IMR-90 (cell line): ENCODE results near the gene NCLN.

ENCODE experiments used
- MAFK ChIP-seq: IDR thresholded peaks from 2 replicates; pipeline ENCODE4 v1.6.1; 2012; ENCODE audit warnings: low read depth, low read length, improper control_type of control experiment
- POLR2A ChIP-seq: IDR thresholded peaks from 2 replicates; pipeline ENCODE4 v1.6.1; 2012; ENCODE audit warnings: mild to moderate bottlenecking, low read depth, low read length
- SMC3 ChIP-seq: fragments of 150-350 bp; IDR thresholded peaks from 2 replicates; pipeline ENCODE4 v1.6.1; 2016; ENCODE audit warnings: low read depth, mild to moderate bottlenecking, antibody characterized with exemption, low read length, moderate library complexity
- TF ChIP-seq, protein P1 (sequence below): conservative IDR thresholded peaks from 2 replicates; pipeline ENCODE4 v1.5.1; 2012; ENCODE audit warnings: mild to moderate bottlenecking, low read depth, low read length, improper control_type of control experiment

DNA sequence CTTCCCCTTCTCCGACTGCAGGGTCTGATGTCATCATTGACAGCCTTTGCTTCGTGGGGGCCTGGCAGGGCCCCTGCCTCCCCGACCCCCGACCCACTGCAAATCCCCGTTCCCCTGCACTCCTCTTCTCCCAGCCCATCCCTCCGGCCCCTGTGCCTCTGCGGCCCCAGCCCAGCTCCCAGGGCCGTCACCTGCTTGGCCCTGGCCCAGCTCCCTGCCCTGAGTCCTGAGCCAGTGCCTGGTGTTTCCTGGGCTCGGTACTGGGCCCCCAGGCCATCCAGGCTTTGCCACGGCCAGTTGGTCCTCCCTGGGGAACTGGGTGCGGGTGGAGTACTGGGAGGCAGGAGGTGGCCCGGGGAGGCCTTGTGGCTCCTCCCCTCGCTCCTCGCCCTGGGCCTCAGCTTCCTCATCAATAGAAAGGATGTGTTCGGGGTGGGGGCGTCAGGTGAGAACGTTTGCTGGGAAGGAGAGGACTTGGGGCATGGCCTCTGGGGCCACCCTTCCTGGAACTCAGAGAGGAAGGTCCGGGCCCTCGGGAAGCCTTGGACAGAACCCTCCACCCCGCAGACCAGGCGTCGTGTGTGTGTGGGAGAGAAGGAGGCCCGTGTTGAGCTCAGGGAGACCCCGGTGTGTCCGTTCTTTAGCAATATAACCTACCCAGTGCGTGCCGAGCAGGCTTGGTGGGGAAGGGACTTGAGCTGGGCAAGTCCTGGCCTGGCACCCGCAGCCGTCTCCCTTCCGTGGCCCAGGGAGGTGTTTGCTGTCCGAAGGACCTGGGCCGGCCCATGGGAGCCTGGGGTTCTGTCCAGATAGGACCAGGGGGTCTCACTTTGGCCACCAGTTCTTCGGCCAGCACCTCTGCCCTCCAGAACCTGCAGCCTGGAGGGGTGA, 22.8 kb downstream of the NCLN start:
- TF ChIP-seq MAFK (no peak), SMC3 (no peak), POLR2A (no peak)
- TF ChIP-seq, protein P1, sequence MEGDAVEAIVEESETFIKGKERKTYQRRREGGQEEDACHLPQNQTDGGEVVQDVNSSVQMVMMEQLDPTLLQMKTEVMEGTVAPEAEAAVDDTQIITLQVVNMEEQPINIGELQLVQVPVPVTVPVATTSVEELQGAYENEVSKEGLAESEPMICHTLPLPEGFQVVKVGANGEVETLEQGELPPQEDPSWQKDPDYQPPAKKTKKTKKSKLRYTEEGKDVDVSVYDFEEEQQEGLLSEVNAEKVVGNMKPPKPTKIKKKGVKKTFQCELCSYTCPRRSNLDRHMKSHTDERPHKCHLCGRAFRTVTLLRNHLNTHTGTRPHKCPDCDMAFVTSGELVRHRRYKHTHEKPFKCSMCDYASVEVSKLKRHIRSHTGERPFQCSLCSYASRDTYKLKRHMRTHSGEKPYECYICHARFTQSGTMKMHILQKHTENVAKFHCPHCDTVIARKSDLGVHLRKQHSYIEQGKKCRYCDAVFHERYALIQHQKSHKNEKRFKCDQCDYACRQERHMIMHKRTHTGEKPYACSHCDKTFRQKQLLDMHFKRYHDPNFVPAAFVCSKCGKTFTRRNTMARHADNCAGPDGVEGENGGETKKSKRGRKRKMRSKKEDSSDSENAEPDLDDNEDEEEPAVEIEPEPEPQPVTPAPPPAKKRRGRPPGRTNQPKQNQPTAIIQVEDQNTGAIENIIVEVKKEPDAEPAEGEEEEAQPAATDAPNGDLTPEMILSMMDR = no peak
